DOHH2 (cell line): ENCODE data around the gene POP5.

Experiments
- EZH2phosphoT487 ChIP-seq: fragments of 200-600 bp; sonication (generic); IDR thresholded peaks from 2 replicates; pipeline ENCODE4 v1.6.1; 2017; ENCODE audit warnings: borderline replicate concordance, mild to moderate bottlenecking, antibody characterized with exemption, low read length, moderate library complexity, mixed read lengths
- TF ChIP-seq, protein P1 (sequence below): fragments of 200-600 bp; sonication (generic); IDR thresholded peaks from one replicate; pipeline ENCODE4 v1.5.1; 2014; ENCODE audit warnings: antibody characterized with exemption, mild to moderate bottlenecking, low read depth, low read length; ENCODE audit not compliant: poor library complexity, severe bottlenecking

DNA sequence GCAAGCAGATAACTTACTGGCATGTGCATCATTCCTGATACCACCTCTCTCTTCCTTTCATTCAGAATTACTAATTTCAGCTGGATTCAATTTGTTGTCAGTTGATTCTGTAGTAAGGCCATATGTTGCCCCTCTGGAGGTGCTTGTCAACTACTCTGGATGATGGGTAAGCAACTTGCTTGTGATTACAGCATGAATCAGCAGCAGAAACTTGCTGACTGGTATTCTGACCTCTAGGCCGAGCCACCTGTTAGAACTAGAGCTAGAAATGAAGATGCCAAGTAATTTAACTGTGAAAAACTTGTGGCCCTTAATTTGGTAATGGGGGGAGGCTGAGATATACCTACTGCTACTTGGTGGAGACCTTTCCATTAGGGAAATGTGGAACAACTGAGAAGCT lies 41.9 kb downstream of the POP5 start:
- TF ChIP-seq, protein P1, sequence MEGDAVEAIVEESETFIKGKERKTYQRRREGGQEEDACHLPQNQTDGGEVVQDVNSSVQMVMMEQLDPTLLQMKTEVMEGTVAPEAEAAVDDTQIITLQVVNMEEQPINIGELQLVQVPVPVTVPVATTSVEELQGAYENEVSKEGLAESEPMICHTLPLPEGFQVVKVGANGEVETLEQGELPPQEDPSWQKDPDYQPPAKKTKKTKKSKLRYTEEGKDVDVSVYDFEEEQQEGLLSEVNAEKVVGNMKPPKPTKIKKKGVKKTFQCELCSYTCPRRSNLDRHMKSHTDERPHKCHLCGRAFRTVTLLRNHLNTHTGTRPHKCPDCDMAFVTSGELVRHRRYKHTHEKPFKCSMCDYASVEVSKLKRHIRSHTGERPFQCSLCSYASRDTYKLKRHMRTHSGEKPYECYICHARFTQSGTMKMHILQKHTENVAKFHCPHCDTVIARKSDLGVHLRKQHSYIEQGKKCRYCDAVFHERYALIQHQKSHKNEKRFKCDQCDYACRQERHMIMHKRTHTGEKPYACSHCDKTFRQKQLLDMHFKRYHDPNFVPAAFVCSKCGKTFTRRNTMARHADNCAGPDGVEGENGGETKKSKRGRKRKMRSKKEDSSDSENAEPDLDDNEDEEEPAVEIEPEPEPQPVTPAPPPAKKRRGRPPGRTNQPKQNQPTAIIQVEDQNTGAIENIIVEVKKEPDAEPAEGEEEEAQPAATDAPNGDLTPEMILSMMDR = no peak
- no peak for TF ChIP-seq EZH2phosphoT487
